ENCODE data around the gene GLYR1.
"Not testable (repeated sequence)": the region's sequence is repeated elsewhere in the genome, so short reads cannot be mapped to it uniquely, and the experiment has no call there.

Gene GLYR1

DNA sequence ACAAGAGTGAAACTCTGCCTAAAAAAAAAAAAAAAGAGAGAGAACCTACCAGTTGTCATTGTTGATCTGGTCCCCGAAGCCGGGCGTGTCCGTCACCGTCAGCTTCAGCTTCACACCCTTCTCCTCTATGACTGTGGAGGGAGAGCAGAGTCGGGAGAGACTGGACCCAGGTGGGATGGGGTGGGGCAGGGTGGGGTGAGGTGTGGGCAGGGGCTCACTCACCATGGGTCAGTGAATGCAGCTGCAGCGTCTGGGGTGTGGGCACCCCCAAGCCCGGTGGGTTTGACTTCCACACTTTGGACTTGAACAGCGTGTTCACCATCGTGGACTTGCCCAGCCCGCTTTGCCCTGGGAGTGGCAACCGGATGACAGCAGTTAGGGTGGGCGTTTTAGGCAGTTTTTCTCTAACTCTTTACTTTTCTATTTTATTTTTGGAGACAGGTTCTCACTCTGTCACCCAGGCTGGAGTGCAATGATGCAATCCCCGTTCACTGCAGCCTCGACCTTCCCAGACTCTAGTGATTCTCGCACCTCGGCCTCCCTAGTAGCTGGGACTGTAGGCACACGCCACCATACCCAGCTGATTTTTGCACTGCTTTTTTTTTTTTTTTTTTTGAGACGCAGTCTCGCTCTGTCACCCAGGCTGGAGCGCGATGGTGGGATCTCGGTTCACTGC is 61.2 kb downstream of the GLYR1 start:
- no peak for DNase-seq

DNA sequence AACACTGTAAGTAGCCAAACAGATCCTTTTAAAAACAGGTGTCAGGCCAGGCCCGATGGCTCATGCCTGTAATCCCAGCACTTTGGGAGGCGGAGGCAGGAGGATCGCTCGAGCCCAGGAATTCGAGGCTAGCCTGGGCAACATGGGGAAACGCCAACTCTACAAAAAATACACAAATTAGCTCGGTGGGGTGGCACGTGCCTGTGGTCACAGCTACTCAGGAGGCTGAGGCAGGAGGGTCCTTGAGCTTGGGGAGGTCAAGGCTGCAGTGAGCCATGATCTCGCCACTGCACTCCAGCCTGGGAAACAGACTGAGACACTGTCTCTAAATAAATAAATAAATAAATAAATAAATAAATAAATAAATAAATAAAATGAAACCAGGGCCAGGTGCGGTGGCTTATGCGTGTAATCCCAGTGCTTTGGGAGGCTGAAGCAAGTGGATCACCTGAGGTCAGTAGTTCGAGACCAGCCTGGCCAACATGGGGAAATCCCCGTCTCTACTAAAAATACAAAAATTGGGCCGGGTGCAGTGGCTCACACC is 62.6 kb downstream of the GLYR1 start:
- not testable (repeated sequence) for DNase-seq

DNA sequence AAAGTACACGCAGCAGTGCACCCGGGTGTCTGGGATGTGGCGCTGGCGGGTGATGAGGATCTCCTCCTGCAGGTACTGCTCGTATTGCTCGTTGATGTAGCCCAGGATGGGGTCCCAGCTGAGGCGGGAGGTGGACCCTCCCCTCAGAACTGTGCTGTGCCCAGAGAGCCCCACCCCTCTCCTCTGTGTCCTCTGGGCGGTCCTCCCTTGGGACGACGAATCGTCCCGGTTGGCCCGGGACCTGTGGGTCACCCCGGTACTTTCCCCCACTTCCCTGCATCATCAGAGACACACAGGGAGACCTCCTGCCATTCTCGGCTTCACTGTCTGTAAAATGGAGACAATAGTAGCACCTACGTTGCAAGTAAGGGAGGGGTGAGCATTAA is 63.1 kb downstream of the GLYR1 start:
- DNase-seq = no peak

DNA sequence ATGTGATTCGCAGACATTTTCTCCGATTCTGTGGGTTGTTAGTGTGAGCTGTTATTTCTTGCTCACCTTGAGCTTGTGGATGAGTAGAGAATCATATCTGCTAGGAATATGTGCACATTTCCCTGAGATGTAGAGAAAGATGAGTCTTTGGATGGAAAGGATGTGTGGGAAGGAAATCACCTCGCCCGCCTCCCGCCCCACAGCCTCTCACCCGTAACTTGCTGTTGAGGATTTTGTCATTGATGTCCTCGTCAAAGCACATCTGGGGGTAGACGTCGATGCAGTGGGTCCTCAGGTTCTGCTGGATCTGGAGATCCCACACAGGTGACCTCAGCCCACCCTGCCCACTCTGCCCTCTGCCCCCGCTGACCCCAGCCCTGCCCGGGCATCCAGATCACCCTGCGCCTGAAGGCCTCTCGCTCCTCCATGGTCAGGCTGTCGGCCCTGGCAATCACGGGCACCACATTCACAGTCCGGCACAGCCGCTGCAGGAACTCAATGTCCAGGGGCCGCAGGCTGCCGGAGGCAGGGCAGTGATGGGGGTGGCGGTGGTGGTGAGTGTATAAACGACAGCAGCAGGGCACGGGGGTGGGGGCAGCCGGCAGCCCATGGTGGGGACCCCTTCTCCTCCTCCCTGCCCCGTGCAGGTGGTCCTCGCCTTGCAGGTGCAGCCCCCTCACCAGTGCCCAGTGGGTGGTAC is 63.7 kb downstream of the GLYR1 start:
- no peak for DNase-seq

DNA sequence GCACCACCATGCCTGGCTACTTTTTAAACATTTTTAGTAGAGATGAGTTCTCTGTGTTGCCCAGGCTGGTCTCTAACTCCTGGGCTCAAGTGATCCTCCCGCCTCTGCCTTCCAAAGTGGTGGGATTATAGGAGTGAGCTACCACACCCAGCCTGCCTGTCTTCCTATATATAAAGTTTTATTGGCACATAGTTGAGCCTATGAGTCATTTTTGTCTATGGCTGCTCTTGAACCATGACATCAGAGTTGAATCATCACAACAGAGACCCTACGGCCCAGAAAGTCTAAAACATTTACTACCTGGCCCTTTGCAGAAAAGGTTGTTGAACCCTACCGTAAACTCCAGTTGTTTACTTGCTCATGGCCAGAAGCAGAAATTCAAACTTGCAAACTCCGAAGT is 66.9 kb downstream of the GLYR1 start:
- no peak for DNase-seq

DNA sequence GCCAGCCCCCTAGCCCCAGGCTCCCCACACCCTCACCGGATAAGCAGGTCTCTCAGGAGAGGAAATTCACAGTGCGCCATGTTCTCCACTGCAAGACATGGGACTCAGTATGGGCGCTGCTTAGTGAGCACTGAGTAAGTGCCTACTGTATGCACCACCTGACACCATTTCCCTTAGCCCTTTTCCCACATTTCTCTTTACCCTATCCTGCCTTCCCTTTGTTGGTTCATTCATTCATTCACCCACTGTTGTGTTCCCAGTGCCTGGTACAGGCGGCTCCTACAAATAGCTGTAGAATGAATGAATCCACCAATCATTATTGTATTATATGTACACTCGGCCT is 69.1 kb downstream of the GLYR1 start:
- no peak for DNase-seq

DNA sequence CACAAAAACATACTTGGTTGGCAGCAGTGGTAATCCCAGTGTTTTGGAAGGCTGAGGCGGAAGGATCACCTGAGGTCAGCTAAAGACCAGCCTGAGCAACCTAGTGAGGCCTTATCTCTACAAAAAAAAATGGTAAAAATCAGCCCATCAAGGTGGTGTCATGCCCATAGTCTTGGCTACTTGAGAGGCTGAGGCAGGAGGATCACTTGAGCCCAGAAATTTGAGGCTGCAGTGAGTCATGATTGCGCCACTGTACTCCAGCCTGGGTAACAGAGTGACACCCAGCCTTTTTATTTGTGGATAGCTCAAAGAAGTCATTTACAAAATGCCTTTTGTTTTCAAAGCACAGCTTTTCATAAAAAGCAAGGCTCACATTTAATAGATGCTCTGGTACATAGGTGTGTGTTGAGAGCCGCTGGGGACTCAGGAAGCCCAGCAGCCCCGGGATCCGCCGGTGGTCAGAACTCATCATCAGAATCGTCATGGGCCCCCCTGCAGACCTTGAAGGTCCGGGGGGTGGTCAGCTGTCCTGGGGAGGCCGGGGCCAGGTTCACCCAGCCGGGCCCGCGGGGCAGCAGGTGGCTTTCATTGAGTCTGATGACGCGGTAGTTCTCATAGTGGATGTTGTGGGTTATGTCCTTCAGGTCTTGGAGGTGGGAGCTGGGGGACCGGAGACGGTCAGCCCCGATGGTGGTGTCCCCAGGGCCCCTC is 69.6 kb downstream of the GLYR1 start:
- DNase-seq = no peak

DNA sequence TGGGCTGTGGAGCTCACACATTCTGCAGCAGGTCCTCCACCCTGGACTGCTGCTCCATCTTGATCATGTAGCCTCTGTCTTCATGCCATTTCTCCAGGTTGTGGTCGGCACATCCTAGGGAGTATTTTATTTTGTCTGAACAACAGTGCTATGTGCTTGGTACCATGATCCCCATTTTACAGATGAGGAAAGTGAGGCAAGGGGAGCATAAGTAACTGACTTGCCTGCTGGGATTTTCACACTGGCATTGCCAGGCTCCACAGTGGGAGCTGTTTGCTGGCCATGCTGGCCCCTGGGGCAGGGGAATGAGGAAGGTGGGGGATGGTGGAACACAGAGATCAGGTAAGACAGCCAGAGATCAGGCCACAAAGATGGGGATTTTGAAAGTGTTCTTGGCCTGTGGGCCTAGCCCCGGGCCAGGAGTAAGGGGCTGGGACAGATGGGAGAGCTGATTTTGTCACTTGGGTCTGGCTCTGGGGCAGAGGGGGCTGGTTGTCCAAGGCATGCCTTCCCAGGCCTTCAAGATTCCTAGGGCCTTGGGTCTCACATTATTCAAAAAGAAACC is 70.9 kb downstream of the GLYR1 start:
- no peak for DNase-seq

DNA sequence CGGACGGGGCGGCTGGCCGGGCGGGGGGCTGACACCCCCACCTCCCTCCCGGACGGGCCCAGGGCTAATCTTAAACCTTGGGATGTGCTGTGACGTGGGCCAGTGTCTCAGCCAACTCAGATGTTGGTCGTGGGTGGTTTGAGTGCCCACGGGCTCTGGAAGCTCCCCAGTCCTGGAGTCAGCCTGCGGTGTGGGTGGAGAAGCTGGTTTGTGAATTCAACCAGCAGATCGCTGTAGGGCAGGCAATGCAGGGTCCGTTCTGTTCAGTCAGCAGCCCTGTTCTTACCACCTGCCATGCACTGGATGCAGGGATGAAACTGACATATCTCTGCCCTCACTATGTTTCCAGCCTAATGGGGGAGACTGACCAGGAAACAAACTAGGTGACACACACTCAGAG is 72.1 kb downstream of the GLYR1 start:
- DNase-seq = no peak

DNA sequence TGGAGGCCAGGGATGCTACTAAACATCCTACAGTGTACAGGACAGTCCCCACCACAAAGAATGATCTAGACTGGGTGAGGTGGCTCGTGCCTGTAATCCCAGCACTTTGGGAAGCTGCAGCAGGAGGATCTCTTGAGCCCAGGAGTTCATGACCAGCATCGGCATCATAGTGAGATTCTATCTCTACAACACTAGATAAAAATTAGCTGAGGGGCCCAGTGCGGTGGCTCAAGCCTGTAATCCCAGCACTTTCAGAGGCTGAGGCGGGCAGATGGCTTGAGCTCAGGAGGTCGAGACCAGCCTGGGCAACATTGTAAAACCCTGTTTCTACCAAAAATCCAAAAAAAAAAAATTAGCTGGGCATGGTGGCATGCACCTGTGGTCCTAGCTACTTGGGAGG is 74.7 kb downstream of the GLYR1 start:
- DNase-seq = no peak

DNA sequence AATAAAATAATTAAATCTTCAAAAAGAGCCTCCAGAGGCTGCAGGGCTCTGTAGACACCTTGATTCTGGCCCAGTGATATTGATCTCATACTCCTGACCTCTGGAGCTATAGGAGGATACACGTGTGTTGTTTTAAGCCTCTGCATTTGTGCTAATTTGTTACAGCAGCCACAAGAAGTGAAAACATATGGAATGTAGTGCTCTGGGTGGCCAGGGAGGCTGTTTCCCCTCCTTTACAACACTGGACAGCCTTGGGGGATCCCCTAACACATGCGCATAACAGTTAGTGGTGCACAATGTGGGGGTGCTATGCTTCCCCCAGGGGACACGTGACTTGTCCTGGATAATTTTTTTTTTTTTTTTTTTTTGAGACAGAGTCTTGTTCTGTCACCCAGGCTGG is 75.4 kb downstream of the GLYR1 start:
- DNase-seq = no peak

DNA sequence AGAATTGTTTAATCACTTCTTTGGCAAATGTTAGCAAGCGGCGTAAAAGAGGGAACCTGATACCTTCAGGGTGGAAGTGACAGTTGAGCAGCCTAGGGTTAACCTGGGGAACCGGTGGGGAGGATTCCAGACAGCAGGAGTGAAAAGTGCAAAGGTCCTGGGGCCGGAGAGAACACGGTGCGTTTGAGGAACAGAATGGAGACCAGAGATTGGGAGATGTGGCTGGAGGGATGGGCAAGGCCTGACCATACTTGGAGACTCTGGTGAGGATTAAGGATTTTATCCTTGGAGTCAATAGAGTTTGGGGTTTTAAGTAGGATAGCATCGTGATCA is 77.8 kb downstream of the GLYR1 start:
- DNase-seq = no peak

DNA sequence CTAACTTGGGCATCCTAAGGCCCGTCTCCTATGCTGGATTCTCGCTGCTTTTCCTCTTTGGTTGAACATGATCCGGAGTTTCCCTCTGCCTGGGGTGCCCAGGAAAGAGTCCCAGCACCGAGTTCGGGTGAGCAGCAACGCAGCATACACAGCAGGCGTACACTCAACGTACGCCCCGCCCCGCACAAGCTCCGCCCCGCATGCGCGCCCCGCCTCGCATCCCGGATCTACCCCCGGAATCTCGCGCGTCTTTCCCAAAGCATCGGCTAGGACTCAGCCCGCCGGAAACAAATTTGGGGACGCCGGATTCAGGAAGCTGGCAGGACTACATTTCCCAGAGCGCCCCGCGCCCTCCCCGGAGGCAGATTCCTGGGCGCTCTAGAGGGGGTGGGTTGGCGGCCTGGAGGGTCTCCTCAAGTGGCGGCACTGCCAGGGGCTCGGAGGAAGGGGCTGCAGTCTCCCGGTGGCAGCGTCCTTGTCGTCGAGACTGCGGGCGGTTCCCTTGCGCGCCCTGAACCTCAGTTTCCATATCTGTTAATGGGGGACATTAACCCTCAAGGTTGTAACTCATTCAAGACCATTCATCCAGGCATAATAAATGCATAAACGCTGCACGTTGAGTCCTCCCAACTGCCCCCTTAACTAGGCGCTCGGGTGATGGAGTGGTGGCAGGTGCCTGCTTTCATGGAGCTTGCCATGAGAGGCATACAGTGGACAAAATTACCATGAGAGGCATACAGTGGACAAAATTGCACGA is 78.4 kb downstream of the GLYR1 start:
- peak; percentile 95 for DNase-seq

DNA sequence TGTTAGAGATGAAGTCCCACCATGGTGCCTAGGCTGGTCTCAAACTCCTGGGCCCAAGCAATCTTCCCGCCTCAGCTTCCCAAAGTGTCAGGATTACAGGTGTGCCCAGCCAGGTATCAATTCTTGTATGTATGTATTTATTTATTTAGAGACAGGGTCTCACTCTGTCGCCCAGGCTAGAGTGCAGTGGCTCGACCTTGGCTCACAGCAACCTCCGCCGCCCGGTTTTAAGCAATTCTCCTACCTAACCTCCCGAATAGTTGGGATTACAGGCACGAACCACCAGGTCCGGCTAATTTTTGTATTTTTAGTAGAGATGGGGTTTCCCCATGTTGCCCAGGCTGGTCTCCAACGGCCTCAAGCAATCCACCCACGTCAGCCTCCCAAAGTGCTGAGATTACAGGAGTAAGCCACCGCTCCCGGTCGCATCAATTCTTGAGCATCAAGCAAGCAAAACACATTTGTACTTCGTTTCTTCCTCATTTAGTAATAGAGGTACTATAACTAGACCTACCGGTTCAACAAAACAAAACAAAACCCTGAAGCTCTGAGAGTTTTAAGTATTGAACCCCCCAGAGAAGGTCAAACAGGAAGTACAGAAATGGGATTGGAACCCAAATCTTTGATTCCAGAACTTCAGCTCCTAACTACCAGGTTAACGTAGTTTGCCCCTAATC is 79.1 kb downstream of the GLYR1 start:
- no peak for DNase-seq

DNA sequence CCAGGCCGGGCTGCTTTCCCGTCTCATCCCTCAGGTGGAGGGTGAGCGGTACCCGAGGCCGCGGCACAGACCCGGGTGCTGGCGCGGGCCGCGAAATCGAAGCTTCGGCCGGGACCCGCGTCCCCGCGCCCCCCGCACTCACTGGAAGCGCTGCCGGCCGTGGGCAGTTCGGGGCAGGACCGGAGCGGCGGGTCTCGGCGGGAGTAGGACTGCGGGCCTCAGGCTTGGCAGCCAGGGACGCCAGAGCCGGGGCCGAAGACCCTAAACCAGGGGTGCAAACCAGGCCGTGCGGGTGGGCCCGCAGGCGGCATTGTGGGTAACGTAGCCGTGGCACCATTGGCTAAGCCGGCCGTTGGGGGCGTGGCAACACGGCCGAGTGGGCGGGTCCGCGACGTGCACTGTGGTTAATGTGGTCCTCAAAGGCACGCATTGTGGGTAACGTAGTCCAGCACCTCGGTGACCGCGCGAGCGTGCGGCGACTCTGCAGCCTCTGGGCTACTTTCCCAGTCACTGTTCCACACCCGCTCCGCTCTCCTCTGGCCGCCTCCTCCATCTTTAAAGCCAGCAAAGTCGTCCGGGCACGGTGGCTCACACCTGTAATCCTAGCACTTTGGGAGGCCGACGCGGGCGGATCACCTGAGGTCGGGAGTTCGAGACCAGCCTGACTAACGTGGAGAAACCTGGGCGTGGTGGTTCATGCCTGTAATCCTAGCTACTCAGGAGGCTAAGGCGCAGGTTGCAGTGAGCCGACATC is 80.0 kb downstream of the GLYR1 start, which contains the start of gene ZNF500:
Gene ZNF500, minus strand, starts transcription at position 288 of the 754 bp plus-strand sequence. CDS start 1,184 bp downstream, outside the sequence.
- DNase-seq = peak; percentile 95

DNA sequence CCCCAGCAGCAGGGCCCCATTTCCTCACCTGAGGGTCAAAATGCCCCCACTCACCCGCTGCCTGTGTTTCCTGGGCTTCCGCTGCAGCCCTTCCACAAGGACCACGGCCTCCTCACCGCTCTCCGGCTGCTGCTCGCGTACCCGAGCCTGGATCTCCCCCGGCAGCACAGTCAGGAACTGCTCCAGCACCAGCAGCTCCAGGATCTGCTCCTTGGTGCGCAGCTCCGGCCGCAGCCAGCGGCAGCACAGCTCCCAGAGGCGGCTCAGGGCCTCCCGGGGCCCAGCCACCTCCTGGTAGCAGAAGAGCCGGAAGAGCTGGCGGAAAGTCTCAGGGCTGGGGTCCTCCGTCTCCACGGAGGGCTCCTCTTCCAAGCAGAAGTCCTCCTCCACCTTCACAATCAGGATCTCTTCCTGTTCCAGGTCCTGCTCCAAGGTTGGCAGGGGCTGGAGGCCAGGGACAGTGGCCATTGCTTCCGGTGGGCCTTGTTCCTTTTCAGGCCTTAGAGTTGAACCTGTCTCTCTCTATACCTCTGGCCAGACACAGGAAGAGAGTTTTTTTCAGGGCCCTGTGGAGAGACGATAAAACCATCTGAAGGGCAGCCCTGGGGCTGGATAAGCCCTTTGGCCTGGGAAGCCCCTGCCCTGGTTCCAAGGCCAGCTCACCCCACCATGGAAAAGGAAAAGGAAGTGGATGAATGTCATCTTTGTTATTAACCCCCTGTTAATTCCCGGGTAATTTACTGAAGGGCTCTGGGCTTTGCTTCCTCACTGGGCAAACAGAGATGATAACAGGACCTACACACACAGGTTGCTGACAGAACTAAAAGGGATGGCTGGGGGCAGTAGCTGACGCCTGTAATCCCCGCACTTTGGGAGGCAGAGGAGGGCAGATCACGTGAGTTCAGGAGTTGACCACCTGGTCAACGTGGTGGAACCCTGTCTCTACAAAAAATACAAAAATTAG is 81.3 kb downstream of the GLYR1 start:
- no peak for DNase-seq

DNA sequence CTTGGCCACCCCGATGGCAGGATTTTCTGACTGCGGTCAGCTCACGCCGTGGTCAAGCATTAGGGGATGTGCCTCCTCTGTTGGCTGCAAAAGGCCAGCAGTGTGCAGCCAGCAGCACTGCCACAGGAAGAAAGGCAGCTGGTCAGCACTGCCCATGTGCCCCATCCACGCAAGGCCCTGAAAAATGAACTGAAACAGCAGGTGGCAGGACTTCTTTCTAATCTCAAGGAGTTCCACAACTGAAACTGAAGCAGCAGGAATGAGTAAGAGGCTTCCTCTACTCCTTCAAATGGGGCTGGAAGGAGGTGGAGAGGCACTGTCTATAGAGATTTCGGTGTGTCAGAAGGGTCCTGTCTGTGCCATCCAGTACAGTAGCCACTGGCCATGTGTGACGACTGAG is 83.3 kb downstream of the GLYR1 start:
- DNase-seq = no peak

DNA sequence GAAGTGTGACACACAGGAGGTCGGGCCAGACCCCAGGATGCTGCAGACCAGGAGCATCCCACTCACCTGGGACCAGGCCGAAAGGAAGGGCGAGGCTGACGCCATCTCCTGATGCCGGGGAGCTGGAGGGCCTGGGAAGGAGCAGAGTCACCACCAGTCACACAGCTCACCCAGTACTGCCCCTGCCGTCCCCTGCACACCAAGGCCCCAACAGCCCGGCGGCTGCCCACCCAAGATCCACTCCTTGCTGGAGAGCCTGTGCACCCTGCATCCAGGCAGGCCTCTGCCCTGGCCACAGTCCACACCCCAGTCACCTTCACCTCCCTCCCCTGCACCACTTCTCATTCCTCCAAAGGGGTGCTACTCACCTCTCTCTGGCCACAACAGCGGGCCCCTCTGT is 84.9 kb downstream of the GLYR1 start:
- no peak for DNase-seq

DNA sequence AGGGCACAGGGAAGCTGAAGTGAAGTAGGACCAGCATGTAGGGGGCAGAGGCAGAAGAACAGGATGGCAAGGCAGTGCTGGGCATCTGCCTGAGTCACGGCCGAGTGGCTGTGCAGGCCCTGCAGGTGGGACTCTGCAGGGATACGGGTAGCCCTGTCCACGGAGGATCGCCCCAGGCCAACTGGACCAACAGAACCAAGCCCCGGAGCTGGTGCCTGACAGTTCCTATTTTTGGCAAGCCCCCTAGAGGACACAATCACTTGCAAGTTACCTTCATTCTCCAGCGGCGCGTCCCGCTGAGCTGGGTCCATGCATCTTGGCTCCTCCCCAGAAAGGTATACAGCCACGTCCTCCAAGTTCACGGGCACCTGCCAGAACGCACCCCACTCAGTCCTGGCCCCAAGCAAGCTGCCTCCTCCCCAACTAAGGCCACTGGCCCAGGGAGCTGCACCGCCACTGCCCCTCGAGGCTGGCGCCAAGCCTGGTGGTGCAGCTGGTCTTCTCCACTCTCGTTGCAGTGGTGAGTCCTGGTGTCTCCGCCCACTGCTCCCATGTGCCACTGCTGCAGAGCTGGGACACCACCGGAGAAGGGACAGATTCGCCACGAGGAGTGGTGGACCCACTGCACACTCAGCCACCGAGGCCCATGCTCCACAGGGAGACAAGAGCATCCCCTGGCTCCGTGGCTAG is 86.7 kb downstream of the GLYR1 start:
- DNase-seq = no peak

DNA sequence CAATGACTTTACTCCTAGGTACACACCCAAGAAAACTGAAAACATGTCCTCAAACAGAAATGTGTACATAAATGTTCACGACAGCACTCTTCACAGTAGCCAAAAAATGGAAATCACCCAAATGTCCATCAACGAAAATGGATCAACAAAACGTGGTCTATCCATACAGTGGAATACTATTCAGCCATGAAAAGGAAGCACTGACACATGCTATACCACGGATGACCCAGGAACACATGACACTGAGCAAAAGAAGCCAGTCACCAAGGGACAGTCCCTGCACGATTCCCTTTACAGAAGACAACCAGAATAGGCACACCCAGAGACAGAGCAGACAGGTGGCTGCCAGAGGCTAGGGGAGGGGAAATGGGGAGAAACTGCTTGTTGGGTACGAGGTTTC is 91.4 kb downstream of the GLYR1 start:
- DNase-seq = no peak
